Colonic mucosa (tissue), 4 donors: ENCODE data around the gene ZEB1. TPM values are rescaled to one million over a fixed set of nuclear protein-coding genes. Genes with fewer than 3 reads are reported as not detected.

Experiments
- DNase-seq: peaks from one replicate; pipeline ENCODE4 v3.0.0-alpha.2; 2020
- H3K27ac ChIP-seq: fragments of 200-600 bp; one replicate; pipeline ENCODE4 v1.8.0; 2021
- H3K27me3 ChIP-seq: fragments of 200-600 bp; one replicate; pipeline ENCODE4 v1.8.0; 2021
- H3K36me3 ChIP-seq: fragments of 200-600 bp; one replicate; pipeline ENCODE4 v1.8.0; 2021
- H3K4me1 ChIP-seq: fragments of 200-600 bp; one replicate; pipeline ENCODE4 v1.8.0; 2021; ENCODE audit warnings: mild to moderate bottlenecking
- H3K4me3 ChIP-seq: fragments of 200-600 bp; one replicate; pipeline ENCODE4 v1.8.0; 2021
- H3K9ac ChIP-seq, 2 donors: one replicate each; pipeline ENCODE4 v1.7.0; 2013; ENCODE audit warnings: control low read depth in 2 of 2, low read depth in 2 of 2, low read length in 2 of 2
- H3K9me3 ChIP-seq: fragments of 200-600 bp; one replicate; pipeline ENCODE4 v1.8.0; 2021
- intact Hi-C: fragments of 100-400 bp; cut with DNase I; formaldehyde crosslinking; loops from one replicate; pipeline ENCODE4 v1.14.1; 2022
- total RNA-seq, 2 donors: library from RNA; stranded (reverse); fragmentation: NEBNext Ultra II Directional in 1 of 2; extraction: Animal tissue kit (Norgen Biotek cat#: 25700) in 1 of 2; gene quantifications; one replicate each; pipeline ENCODE4 v1.2.1, GENCODE V29; 2021
- TF ChIP-seq, protein P1 (sequence below): fragments of 200-600 bp; IDR thresholded peaks from one replicate; pipeline ENCODE4 v1.8.0; 2022; ENCODE audit warnings: antibody characterized with exemption, mild to moderate bottlenecking
- donor health status: healthy.
- donor health status: DM: no; HTN: no; CAD: no.
- donor health status: DM: no; HTN: no; CAD: no.

Gene ZEB1
- total RNA-seq, 2 donors from 2014 or later, result 6.1 to 32.3 TPM

DNA sequence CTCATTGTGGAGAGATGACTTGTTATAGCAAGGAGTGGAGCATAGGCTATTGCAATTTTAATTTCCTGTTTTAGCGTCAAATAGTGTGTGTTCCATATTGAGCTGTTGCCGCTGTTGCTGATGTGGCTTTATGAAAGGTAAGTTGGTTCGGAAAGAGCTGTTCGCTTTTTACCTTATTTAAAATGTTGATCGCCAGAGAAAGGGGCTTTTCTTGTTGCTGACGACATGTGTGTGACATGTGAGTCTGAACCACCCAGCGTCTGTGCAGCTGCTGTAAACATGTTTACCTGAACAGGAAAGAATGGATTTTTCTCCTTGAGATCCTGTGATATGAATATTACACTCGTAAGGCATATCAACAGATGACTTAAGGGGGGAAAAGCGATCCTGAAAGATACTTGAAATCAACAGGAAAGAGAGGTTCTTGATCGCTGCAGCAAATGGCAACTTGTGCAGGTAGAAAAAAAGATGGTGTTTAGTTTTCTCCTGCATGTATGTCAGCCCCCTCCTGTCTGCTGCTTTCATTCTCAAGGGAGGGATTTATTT lies 2.5 kb downstream of the ZEB1 start:
- TF ChIP-seq, protein P1, sequence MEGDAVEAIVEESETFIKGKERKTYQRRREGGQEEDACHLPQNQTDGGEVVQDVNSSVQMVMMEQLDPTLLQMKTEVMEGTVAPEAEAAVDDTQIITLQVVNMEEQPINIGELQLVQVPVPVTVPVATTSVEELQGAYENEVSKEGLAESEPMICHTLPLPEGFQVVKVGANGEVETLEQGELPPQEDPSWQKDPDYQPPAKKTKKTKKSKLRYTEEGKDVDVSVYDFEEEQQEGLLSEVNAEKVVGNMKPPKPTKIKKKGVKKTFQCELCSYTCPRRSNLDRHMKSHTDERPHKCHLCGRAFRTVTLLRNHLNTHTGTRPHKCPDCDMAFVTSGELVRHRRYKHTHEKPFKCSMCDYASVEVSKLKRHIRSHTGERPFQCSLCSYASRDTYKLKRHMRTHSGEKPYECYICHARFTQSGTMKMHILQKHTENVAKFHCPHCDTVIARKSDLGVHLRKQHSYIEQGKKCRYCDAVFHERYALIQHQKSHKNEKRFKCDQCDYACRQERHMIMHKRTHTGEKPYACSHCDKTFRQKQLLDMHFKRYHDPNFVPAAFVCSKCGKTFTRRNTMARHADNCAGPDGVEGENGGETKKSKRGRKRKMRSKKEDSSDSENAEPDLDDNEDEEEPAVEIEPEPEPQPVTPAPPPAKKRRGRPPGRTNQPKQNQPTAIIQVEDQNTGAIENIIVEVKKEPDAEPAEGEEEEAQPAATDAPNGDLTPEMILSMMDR, result no peak
- Histone ChIP-seq H3K27ac (peak overlapping the region; percentile 83), H3K27me3 (peaks cover 10% of the 10 kb centered on the region), H3K9ac (peak overlapping the region in 1 of 2 donors; percentile 77), H3K36me3 (no peaks in the 10 kb centered on the region), H3K9me3 (no peaks in the 10 kb centered on the region), H3K4me3 (peak overlapping the region; percentile 48), H3K4me1 (no peaks in the 10 kb centered on the region)
- no peak for DNase-seq
- intact Hi-C loops, result loop anchor here (5.0 kb wide), 1 partner anchor 486 kb away; no protein-coding TSS in a partner anchor

DNA sequence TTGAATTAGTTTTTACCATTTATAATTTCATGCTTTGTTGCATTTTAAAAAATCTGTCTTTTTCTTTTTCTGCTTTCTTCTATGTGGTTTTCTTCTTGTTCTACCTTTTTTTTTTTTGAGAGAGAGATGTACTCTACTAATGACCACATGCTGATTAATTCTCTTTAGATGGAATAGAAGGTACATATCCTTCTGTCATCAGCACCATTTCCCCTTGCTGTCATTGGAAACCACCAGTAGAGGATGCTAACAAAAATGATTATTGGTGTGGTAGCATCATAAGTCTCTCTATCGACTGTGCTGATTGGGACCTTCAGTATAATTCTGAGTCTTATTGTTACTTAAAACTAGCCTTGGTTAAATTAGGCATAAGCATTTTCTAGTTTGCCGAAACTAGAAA lies 3.6 kb downstream of the ZEB1 start:
- DNase-seq, result no peak
- intact Hi-C loops, result loop anchor here (5.0 kb wide), 1 partner anchor 485 kb away; no protein-coding TSS in a partner anchor
- TF ChIP-seq, protein P1, result no peak
- H3K27me3 ChIP-seq, result peaks cover 10% of the 10 kb centered on the region
- no peak overlapping the region for H3K9ac ChIP-seq
- no peak overlapping the region for H3K4me3 ChIP-seq
- H3K9me3 ChIP-seq, result no peaks in the 10 kb centered on the region
- H3K36me3 ChIP-seq, result no peaks in the 10 kb centered on the region
- H3K27ac ChIP-seq, result no peak overlapping the region
- no peaks in the 10 kb centered on the region for H3K4me1 ChIP-seq

DNA sequence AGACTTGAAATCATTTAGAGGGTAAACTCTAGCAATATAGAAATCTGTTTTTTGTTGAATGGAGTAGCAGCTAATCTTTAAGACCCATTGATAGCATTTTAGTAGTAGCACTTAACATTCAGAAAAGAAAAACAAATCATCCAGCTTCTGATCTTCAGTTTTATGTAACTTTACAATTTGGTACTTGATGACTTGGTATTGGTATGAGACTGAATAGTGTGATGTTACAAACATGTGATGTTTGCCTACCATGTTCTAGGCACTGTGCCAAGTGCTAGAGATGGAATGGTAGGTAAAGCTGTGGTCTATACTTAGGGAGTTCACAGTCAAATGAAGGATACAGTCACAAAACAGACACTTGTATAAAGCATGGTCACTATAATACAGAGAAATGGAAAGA lies 21.3 kb downstream of the ZEB1 start:
- Histone ChIP-seq H3K36me3 (no peaks in the 10 kb centered on the region), H3K9ac (no peak overlapping the region), H3K27ac (no peak overlapping the region), H3K4me3 (no peak overlapping the region), H3K4me1 (no peaks in the 10 kb centered on the region), H3K27me3 (no peaks in the 10 kb centered on the region), H3K9me3 (no peaks in the 10 kb centered on the region)
- no peak for DNase-seq
- TF ChIP-seq, protein P1, result no peak
- intact Hi-C loops, result no loop called here

DNA sequence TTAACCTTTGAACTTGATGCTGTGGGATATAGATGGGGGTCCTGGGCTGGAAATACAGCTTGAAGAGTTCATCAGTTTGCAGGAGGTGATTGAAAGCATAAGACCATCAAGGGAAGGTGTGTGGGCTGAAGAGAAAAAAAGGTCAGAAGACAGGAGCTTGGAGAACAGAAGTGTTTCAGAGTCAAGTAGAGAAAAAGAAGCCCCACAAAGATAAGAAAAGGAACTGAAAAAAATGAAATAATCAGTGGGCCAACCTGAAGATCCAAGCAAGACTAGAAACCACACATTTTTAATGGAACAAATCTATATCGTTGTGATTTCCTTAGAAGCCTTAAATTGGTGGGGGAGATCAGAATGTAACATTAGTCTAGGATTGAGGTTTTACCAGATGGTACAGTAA lies 22.5 kb downstream of the ZEB1 start:
- no peaks in the 10 kb centered on the region for H3K4me1 ChIP-seq

DNA sequence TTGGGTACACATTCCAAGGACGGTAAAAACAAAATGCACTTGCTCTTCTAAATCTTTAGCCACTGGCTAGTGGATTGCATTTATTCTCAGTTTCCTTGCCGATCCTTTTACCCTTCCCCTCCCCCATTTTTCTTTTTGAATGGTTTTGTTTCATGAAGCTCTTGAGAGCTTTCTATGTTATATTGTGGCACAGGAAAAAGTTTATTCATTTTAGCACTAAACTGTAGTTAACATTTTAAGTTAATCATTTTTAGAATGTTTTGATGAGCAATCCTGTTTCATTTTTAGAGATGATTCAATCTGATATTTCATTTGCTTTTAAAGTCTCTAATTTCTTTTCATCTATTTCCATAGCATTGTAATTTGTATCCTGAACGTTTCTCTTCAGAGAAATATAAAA lies 24.0 kb downstream of the ZEB1 start:
- H3K4me3 ChIP-seq, result no peak overlapping the region
- no peaks in the 10 kb centered on the region for H3K36me3 ChIP-seq
- no peak overlapping the region for H3K9ac ChIP-seq
- no peaks in the 10 kb centered on the region for H3K9me3 ChIP-seq
- TF ChIP-seq, protein P1, result no peak
- H3K27ac ChIP-seq, result no peak overlapping the region
- H3K4me1 ChIP-seq, result no peaks in the 10 kb centered on the region
- H3K27me3 ChIP-seq, result no peaks in the 10 kb centered on the region
- DNase-seq, result no peak
- intact Hi-C loops, result no loop called here

More for the DNA sequence above, 22.5 kb downstream of the ZEB1 start:
- no peaks in the 10 kb centered on the region for H3K9me3 ChIP-seq
- H3K27me3 ChIP-seq, result no peaks in the 10 kb centered on the region
- TF ChIP-seq, protein P1, result no peak
- DNase-seq, result no peak
- no peak overlapping the region for H3K27ac ChIP-seq
- no peak overlapping the region for H3K9ac ChIP-seq
- H3K4me3 ChIP-seq, result no peak overlapping the region
- intact Hi-C loops, result no loop called here
- H3K36me3 ChIP-seq, result no peaks in the 10 kb centered on the region
